HEK293T (cell line): ENCODE results near the gene GPR39.

Source experiments
- CTCF ChIA-PET: fragments of 350-600 bp; formaldehyde crosslinking; extraction: SDS; loops from one replicate; lab custom pipeline; 2021; ENCODE audit warnings: antibody characterized with exemption, inconsistent platforms; lab: Yijun Ruan, JAX
- POLR2A ChIA-PET: fragments of 350-600 bp; formaldehyde crosslinking; extraction: SDS; loops from one replicate; lab custom pipeline; 2020; ENCODE audit warnings: antibody characterized with exemption, inconsistent platforms; lab: Yijun Ruan, JAX
- DNase-seq: peaks from one replicate; pipeline ENCODE4 v3.0.0; 2012; ENCODE audit warnings: mixed read lengths; ENCODE audit errors: extremely low spot score
- ARNT ChIP-seq: fragments of 450-650 bp; IDR thresholded peaks from 2 replicates; pipeline ENCODE4 v1.6.1; 2017; ENCODE audit warnings: mild to moderate bottlenecking
- BHLHE40 ChIP-seq: fragments of 450-650 bp; IDR thresholded peaks from 2 replicates; pipeline ENCODE4 v1.6.1; 2016; ENCODE audit warnings: mild to moderate bottlenecking, moderate library complexity, borderline replicate concordance
- CTBP1 ChIP-seq: fragments of 450-650 bp; IDR thresholded peaks from 2 replicates; pipeline ENCODE4 v1.6.1; 2016; ENCODE audit warnings: borderline replicate concordance
- ELF4 ChIP-seq: fragments of 450-650 bp; IDR thresholded peaks from 2 replicates; pipeline ENCODE4 v1.6.1; 2017; ENCODE audit warnings: antibody characterized with exemption
- FOXA1 ChIP-seq: fragments of 450-650 bp; IDR thresholded peaks from 2 replicates; pipeline ENCODE4 v1.6.1; 2016; ENCODE audit warnings: mild to moderate bottlenecking
- FOXK2 ChIP-seq: fragments of 450-650 bp; IDR thresholded peaks from 2 replicates; pipeline ENCODE4 v1.6.1; 2016; ENCODE audit warnings: mild to moderate bottlenecking
- FOXM1 ChIP-seq: fragments of 450-650 bp; IDR thresholded peaks from 2 replicates; pipeline ENCODE4 v1.6.1; 2017; ENCODE audit warnings: mild to moderate bottlenecking, borderline replicate concordance
- HDGF ChIP-seq: fragments of 450-650 bp; IDR thresholded peaks from 2 replicates; pipeline ENCODE4 v1.6.1; 2017; ENCODE audit warnings: antibody characterized with exemption, borderline replicate concordance
- L3MBTL2 ChIP-seq: fragments of 450-650 bp; conservative IDR thresholded peaks from 2 replicates; pipeline ENCODE4 v1.6.1; 2016; ENCODE audit warnings: mild to moderate bottlenecking
- LEF1 ChIP-seq: fragments of 450-650 bp; IDR thresholded peaks from 2 replicates; pipeline ENCODE4 v1.6.1; 2017; ENCODE audit warnings: mild to moderate bottlenecking, borderline replicate concordance
- NFRKB ChIP-seq: fragments of 450-650 bp; IDR thresholded peaks from 2 replicates; pipeline ENCODE4 v1.6.1; 2016; ENCODE audit warnings: mild to moderate bottlenecking, moderate library complexity
- SP1 ChIP-seq: fragments of 450-650 bp; IDR thresholded peaks from 2 replicates; pipeline ENCODE4 v1.6.1; 2017
- SUZ12 ChIP-seq: fragments of 450-650 bp; IDR thresholded peaks from 2 replicates; pipeline ENCODE4 v1.6.1; 2016; ENCODE audit warnings: mild to moderate bottlenecking
- TARDBP ChIP-seq: fragments of 450-650 bp; IDR thresholded peaks from 2 replicates; pipeline ENCODE4 v1.6.1; 2016
- ZNF384 ChIP-seq: fragments of 450-650 bp; IDR thresholded peaks from 2 replicates; pipeline ENCODE4 v1.6.1; 2016
- TF ChIP-seq, protein P1 (sequence below): fragments of 450-650 bp; IDR thresholded peaks from 2 replicates; pipeline ENCODE4 v1.6.1; 2016

Gene GPR39

DNA sequence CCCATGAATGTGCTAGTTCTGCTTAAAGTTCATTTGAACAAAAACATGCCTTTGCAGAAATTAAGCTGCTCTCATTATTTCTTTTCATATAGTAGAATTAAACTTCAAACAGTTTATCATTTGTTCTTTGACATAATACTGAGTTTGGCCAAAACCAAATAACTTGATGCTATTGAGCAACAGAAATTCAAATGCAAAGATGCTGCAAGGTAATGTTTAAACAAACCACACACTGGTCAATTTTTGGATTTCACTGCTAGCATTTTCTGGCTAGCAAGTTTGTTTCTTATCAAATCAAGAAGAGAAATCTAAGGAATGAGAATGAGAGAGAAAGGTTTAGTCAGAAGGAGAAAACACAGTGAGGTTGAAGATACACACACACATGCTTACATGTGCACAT, 173.4 kb downstream of the GPR39 start:
- POLR2A ChIA-PET = no interaction called here
- CTCF ChIA-PET = no interaction called here
- TF ChIP-seq FOXK2 (no peak), BHLHE40 (no peak), L3MBTL2 (no peak), ARNT (no peak), SUZ12 (no peak), ZNF384 (no peak), NFRKB (no peak), SP1 (no peak), FOXM1 (no peak), LEF1 (no peak), HDGF (no peak), FOXA1 (no peak), TARDBP (no peak), ELF4 (no peak), CTBP1 (no peak)
- TF ChIP-seq, protein P1, sequence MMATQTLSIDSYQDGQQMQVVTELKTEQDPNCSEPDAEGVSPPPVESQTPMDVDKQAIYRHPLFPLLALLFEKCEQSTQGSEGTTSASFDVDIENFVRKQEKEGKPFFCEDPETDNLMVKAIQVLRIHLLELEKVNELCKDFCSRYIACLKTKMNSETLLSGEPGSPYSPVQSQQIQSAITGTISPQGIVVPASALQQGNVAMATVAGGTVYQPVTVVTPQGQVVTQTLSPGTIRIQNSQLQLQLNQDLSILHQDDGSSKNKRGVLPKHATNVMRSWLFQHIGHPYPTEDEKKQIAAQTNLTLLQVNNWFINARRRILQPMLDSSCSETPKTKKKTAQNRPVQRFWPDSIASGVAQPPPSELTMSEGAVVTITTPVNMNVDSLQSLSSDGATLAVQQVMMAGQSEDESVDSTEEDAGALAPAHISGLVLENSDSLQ = no peak
- DNase-seq = no peak

DNA sequence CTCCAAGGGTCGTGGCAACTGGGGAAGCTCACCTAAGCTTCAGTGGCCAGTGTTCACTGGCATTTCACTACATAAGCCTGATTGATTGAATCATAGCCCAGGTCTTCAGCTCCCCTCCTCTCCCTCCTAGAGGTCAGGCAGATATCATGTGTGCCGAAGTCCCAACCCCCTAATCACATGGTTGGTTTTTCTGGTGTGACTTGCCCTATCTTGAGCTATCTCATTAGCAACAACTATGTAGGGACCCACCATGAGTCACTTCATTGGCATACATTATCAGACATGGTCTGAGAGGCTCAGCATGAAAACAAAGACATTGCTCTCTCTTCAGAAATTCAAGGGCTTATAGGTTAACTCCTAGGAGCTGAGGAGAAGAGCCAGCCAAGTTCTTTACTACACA, 176.6 kb downstream of the GPR39 start:
- POLR2A ChIA-PET = no interaction called here
- TF ChIP-seq HDGF (no peak), LEF1 (no peak), CTBP1 (no peak), BHLHE40 (no peak), ELF4 (no peak), SUZ12 (no peak), ZNF384 (no peak), FOXM1 (no peak), L3MBTL2 (no peak), SP1 (no peak), NFRKB (no peak), FOXA1 (no peak), ARNT (no peak), TARDBP (no peak), FOXK2 (no peak)
- TF ChIP-seq, protein P1 = no peak
- CTCF ChIA-PET = no interaction called here
- DNase-seq = no peak

DNA sequence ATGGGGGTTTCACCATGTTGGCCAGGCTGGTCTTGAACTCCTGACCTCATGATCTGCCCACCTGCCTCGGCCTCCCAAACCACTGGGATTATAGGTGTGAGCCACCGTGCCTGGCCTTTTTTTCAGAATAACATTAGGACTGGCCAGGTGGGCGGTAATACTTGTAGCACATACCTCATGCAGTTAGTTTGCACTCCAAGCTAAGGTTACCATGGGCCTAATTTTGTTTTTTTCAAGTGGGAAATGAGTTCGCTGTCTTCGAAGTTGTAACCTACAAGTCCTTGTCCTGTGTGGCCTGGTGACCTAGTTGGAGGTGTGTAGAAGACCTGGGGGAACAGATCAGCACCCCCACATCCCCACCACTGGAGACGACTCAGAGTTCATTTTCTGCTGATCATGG, 178.6 kb downstream of the GPR39 start:
- DNase-seq = no peak
- ChIA-PET CTCF (no interaction called here), POLR2A (no interaction called here)
- no peak for TF ChIP-seq NFRKB
- TF ChIP-seq LEF1 = no peak
- TF ChIP-seq BHLHE40 = no peak
- TF ChIP-seq SP1 = no peak
- no peak for TF ChIP-seq HDGF
- no peak for TF ChIP-seq FOXK2
- TF ChIP-seq ZNF384 = no peak
- TF ChIP-seq SUZ12 = no peak
- no peak for TF ChIP-seq L3MBTL2
- no peak for TF ChIP-seq ELF4
- TF ChIP-seq FOXA1 = no peak
- no peak for TF ChIP-seq CTBP1
- no peak for TF ChIP-seq TARDBP
- TF ChIP-seq, protein P1 = no peak
- TF ChIP-seq FOXM1 = no peak
- TF ChIP-seq ARNT = no peak

DNA sequence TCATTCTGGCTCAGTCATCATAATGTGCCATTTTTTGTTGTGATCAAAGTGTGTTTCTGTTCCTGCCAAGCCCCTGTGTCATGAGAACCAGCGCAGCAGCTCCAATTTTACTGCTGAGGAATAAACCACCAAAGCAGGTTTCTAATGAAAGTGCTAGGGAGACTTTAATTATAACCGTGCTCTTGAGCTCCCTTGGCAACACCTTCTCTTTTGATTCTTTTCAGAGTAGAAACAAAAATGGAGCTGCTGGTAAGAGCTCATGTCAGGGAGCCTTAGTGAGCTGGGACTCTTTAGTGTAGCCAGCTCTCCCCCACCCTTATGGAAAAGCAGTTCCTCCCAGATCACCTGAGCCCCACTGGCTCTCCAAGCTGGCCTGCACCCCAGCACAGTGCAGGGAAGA, 179.1 kb downstream of the GPR39 start:
- POLR2A ChIA-PET = no interaction called here
- CTCF ChIA-PET = no interaction called here

DNA sequence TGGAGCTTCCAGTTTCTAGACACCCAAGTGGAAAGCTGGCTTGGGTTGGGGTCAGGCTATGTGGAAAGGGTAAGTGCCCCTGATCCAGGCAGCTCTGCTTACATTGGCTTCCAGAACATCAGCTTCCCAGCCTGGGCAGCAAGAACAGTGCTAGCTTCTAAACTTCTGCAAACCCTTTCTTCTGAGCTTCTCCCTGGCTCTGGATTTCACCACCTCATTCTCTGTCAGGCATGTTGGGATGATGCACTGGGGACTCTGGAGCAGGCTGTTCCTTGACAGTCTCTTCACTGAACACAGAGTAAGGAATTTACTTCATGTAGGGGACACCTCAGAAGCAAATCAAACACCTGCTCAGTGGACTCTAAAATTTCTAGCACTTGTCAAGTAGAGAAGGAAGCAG, 180.6 kb downstream of the GPR39 start:
- DNase-seq = no peak
- CTCF ChIA-PET = no interaction called here
- TF ChIP-seq BHLHE40 (no peak), SP1 (no peak), L3MBTL2 (no peak), SUZ12 (no peak), ZNF384 (no peak), LEF1 (no peak), ELF4 (no peak), CTBP1 (no peak), FOXK2 (no peak), FOXA1 (no peak)
- TF ChIP-seq, protein P1 = no peak
- POLR2A ChIA-PET = no interaction called here

More for the DNA sequence above, 179.1 kb downstream of the GPR39 start:
- no peak for TF ChIP-seq TARDBP
- TF ChIP-seq ARNT = no peak
- TF ChIP-seq SUZ12 = no peak
- no peak for TF ChIP-seq ZNF384
- no peak for TF ChIP-seq HDGF
- TF ChIP-seq CTBP1 = no peak
- no peak for TF ChIP-seq ELF4
- TF ChIP-seq, protein P1 = no peak
- no peak for TF ChIP-seq FOXA1
- no peak for TF ChIP-seq BHLHE40
- DNase-seq = no peak

DNA sequence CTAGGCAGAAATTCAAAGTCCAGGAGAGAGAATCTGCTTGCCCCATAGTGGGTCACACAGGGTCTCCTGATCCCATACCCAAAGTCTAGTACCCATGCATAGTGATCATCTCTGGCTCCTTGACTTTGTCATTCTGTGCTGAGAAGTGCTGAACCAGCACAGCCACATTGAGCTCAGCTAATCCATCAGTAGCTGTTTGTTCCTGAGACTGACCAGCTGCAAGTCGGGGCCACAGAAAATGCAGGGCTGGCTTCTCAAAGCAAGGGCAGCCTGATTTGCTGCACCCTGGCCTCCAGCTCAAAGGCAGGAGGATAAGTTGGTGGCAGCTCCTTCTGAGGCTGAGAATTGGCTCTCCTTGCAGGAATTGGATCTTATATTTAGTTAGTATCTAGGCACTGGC, 181.2 kb downstream of the GPR39 start:
- POLR2A ChIA-PET = no interaction called here
- CTCF ChIA-PET = no interaction called here
- no peak for DNase-seq
- TF ChIP-seq, protein P1 = no peak
- no peak for TF ChIP-seq SUZ12
- no peak for TF ChIP-seq HDGF
- no peak for TF ChIP-seq ARNT
- no peak for TF ChIP-seq FOXM1
